Neural cell (in vitro differentiated cells): ENCODE data around the gene RAD51B. TPM values are rescaled to one million over a fixed set of nuclear protein-coding genes. Genes with fewer than 3 reads are reported as not detected.

Source experiments
- H2AFZ ChIP-seq: fragments of 200-600, 300-800 bp; sonication (generic), shearing (Covaris generic); 2 replicates; pipeline ENCODE4 v1.6.0; 2014; ENCODE audit warnings: low read depth, mild to moderate bottlenecking, antibody characterized with exemption, low read length, moderate library complexity
- H3F3A ChIP-seq: fragments of 200-600 bp; shearing (Covaris generic); 2 replicates; pipeline ENCODE4 v1.6.1; 2016; ENCODE audit warnings: mild to moderate bottlenecking, moderate library complexity, mixed read lengths, antibody characterized with exemption, low read length; ENCODE audit not compliant: insufficient read depth, poor library complexity, severe bottlenecking
- H3K27ac ChIP-seq: fragments of 200-600, 300-800 bp; sonication (generic), shearing (Covaris generic); 2 replicates; pipeline ENCODE4 v1.5.1; 2014; ENCODE audit warnings: mild to moderate bottlenecking, low read length, moderate library complexity
- H3K27me3 ChIP-seq: fragments of 300-800, 200-600 bp; sonication (generic), shearing (Covaris generic); 2 replicates; pipeline ENCODE4 v1.6.0; 2014; ENCODE audit warnings: mild to moderate bottlenecking, low read depth, low read length, moderate library complexity; ENCODE audit not compliant: insufficient read depth
- H3K36me3 ChIP-seq: fragments of 300-800, 200-600 bp; sonication (generic), shearing (Covaris generic); 2 replicates; pipeline ENCODE4 v1.5.1; 2014; ENCODE audit warnings: mild to moderate bottlenecking, antibody characterized with exemption, low read length, moderate library complexity; ENCODE audit not compliant: insufficient read depth
- H3K4me2 ChIP-seq: fragments of 300-800, 200-600 bp; sonication (generic), shearing (Covaris generic); 2 replicates; pipeline ENCODE4 v1.6.0; 2014; ENCODE audit warnings: mild to moderate bottlenecking, low read length
- H3K4me3 ChIP-seq: fragments of 300-800, 200-600 bp; sonication (generic), shearing (Covaris generic); 2 replicates; pipeline ENCODE4 v1.5.1; 2014; ENCODE audit warnings: mild to moderate bottlenecking, low read length, moderate library complexity
- H3K79me2 ChIP-seq: fragments of 200-600 bp; shearing (Covaris generic); replicated peaks from 2 replicates; pipeline ENCODE4 v1.6.0; 2014; ENCODE audit warnings: mild to moderate bottlenecking, low read length, moderate library complexity; ENCODE audit not compliant: insufficient read depth
- H3K9ac ChIP-seq: fragments of 300-800, 200-600 bp; sonication (generic), shearing (Covaris generic); 2 replicates; pipeline ENCODE4 v1.6.1; 2016; ENCODE audit warnings: mild to moderate bottlenecking, low read length, mixed read lengths
- H3K9me2 ChIP-seq: fragments of 200-600 bp; shearing (Covaris generic); 2 replicates; pipeline ENCODE4 v1.6.1; 2016; ENCODE audit warnings: mild to moderate bottlenecking, low read length, mixed read lengths; ENCODE audit not compliant: insufficient read depth
- H3K9me3 ChIP-seq: fragments of 200-600, 300-800 bp; sonication (generic), shearing (Covaris generic); 2 replicates; pipeline ENCODE4 v1.6.1; 2016; ENCODE audit warnings: mild to moderate bottlenecking, mixed run types, low read length, moderate library complexity, mixed read lengths
- H4K20me1 ChIP-seq: fragments of 200-600 bp; shearing (Covaris generic); 2 replicates; pipeline ENCODE4 v1.6.1; 2016; ENCODE audit warnings: mild to moderate bottlenecking, mixed run types; ENCODE audit not compliant: insufficient read depth
- EP300 ChIP-seq: fragments of 450-650 bp; conservative IDR thresholded peaks from 2 replicates; pipeline ENCODE4 v1.6.1; 2014; ENCODE audit warnings: antibody characterized with exemption, mild to moderate bottlenecking, moderate library complexity; ENCODE audit not compliant: poor library complexity, severe bottlenecking
- EZH2 ChIP-seq: fragments of 200-600, 300-800 bp; shearing (Covaris generic), sonication (generic); IDR thresholded peaks from 2 replicates; pipeline ENCODE4 v1.6.1; 2014; ENCODE audit warnings: antibody characterized with exemption, low read length, borderline replicate concordance, mild to moderate bottlenecking; ENCODE audit not compliant: insufficient read depth, poor library complexity, severe bottlenecking
- MXI1 ChIP-seq: fragments of 450-650 bp; conservative IDR thresholded peaks from 2 replicates; pipeline ENCODE4 v1.6.1; 2014; ENCODE audit warnings: antibody characterized with exemption, mild to moderate bottlenecking; ENCODE audit not compliant: poor library complexity, severe bottlenecking
- POLR2AphosphoS5 ChIP-seq: IDR thresholded peaks from 2 replicates; pipeline ENCODE4 v1.6.1; 2012
- RAD21 ChIP-seq: fragments of 450-650 bp; conservative IDR thresholded peaks from 2 replicates; pipeline ENCODE4 v1.6.1; 2014; ENCODE audit warnings: antibody characterized with exemption, mild to moderate bottlenecking, moderate library complexity
- SMC3 ChIP-seq: fragments of 450-650 bp; conservative IDR thresholded peaks from 2 replicates; pipeline ENCODE4 v1.6.1; 2014; ENCODE audit warnings: antibody characterized with exemption, mild to moderate bottlenecking, moderate library complexity; ENCODE audit not compliant: poor library complexity
- TAF1 ChIP-seq: IDR thresholded peaks from 2 replicates; pipeline ENCODE4 v1.6.1; 2012; ENCODE audit warnings: low read depth
- polyA plus RNA-seq: library from polyadenylated mRNA; depleted of rRNA; stranded (reverse); fragments of >200 nt; gene quantifications from 2 replicates; pipeline ENCODE4 v1.2.3, GENCODE V29; 2014
- TF ChIP-seq, protein P1 (sequence below): IDR thresholded peaks from 2 replicates; pipeline ENCODE4 v1.6.1; 2012; ENCODE audit warnings: borderline replicate concordance
- TF ChIP-seq, protein P2 (sequence below): fragments of 450-650 bp; IDR thresholded peaks from 2 replicates; pipeline ENCODE4 v1.5.1; 2014; ENCODE audit warnings: antibody characterized with exemption, mild to moderate bottlenecking, moderate library complexity; ENCODE audit not compliant: poor library complexity, severe bottlenecking

The RAD51B gene
- polyA plus RNA-seq, 1 donor from 2014 or later: 3.1 TPM

GRCh38 chr14:68760761-68761160 lies 941.2 kb downstream of the RAD51B start:
- no peak overlapping the region for H2AFZ ChIP-seq
- no peak overlapping the region for H3K4me3 ChIP-seq
- H3K9ac ChIP-seq: no peak overlapping the region
- no peaks in the 10 kb centered on the region for H3K9me3 ChIP-seq
- H3K79me2 ChIP-seq: no peaks in the 10 kb centered on the region
- no peaks in the 10 kb centered on the region for H3K27me3 ChIP-seq
- H3K27ac ChIP-seq: no peak overlapping the region
- no peaks in the 10 kb centered on the region for H4K20me1 ChIP-seq
- no peaks in the 10 kb centered on the region for H3F3A ChIP-seq
- TF ChIP-seq, protein P1, sequence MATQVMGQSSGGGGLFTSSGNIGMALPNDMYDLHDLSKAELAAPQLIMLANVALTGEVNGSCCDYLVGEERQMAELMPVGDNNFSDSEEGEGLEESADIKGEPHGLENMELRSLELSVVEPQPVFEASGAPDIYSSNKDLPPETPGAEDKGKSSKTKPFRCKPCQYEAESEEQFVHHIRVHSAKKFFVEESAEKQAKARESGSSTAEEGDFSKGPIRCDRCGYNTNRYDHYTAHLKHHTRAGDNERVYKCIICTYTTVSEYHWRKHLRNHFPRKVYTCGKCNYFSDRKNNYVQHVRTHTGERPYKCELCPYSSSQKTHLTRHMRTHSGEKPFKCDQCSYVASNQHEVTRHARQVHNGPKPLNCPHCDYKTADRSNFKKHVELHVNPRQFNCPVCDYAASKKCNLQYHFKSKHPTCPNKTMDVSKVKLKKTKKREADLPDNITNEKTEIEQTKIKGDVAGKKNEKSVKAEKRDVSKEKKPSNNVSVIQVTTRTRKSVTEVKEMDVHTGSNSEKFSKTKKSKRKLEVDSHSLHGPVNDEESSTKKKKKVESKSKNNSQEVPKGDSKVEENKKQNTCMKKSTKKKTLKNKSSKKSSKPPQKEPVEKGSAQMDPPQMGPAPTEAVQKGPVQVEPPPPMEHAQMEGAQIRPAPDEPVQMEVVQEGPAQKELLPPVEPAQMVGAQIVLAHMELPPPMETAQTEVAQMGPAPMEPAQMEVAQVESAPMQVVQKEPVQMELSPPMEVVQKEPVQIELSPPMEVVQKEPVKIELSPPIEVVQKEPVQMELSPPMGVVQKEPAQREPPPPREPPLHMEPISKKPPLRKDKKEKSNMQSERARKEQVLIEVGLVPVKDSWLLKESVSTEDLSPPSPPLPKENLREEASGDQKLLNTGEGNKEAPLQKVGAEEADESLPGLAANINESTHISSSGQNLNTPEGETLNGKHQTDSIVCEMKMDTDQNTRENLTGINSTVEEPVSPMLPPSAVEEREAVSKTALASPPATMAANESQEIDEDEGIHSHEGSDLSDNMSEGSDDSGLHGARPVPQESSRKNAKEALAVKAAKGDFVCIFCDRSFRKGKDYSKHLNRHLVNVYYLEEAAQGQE: no peak
- TF ChIP-seq MXI1 (no peak), POLR2AphosphoS5 (no peak), SMC3 (no peak), RAD21 (no peak), EP300 (no peak), TAF1 (no peak), EZH2 (no peak)
- TF ChIP-seq, protein P2, sequence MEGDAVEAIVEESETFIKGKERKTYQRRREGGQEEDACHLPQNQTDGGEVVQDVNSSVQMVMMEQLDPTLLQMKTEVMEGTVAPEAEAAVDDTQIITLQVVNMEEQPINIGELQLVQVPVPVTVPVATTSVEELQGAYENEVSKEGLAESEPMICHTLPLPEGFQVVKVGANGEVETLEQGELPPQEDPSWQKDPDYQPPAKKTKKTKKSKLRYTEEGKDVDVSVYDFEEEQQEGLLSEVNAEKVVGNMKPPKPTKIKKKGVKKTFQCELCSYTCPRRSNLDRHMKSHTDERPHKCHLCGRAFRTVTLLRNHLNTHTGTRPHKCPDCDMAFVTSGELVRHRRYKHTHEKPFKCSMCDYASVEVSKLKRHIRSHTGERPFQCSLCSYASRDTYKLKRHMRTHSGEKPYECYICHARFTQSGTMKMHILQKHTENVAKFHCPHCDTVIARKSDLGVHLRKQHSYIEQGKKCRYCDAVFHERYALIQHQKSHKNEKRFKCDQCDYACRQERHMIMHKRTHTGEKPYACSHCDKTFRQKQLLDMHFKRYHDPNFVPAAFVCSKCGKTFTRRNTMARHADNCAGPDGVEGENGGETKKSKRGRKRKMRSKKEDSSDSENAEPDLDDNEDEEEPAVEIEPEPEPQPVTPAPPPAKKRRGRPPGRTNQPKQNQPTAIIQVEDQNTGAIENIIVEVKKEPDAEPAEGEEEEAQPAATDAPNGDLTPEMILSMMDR: no peak
- H3K4me2 ChIP-seq: no peak overlapping the region
- H3K9me2 ChIP-seq: no peaks in the 10 kb centered on the region
- no peaks in the 10 kb centered on the region for H3K36me3 ChIP-seq

DNA sequence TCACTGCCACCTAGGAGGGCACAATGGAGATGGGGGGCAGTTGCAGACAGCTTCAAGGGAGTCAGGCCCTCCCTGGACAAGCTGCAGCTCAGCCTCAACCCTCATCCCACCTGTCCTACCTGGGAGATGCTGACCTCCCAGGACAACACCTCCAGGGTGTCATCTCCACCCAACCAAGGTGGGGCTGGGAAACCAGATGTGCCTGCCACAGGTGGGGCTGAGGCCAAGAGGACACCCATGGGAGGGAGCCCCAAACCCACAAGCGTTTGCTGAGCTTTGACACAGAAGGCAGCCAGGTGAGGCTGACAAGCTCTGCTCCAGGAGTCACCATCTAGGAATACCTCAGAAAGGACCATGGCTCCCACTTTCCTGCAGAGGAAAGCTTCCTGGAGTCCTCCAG lies 941.8 kb downstream of the RAD51B start:
- no peak for TF ChIP-seq EP300
- TF ChIP-seq, protein P2: no peak
- TF ChIP-seq RAD21: no peak
- no peak for TF ChIP-seq MXI1
- TF ChIP-seq EZH2: no peak
- no peak for TF ChIP-seq TAF1
- TF ChIP-seq, protein P1: no peak
- TF ChIP-seq SMC3: no peak
- TF ChIP-seq POLR2AphosphoS5: no peak
- Histone ChIP-seq H3K79me2 (no peaks in the 10 kb centered on the region), H3K9me3 (no peaks in the 10 kb centered on the region), H3K36me3 (no peaks in the 10 kb centered on the region), H3K27ac (no peak overlapping the region), H3K9ac (no peak overlapping the region), H3K27me3 (no peaks in the 10 kb centered on the region), H4K20me1 (no peaks in the 10 kb centered on the region), H3F3A (no peaks in the 10 kb centered on the region), H3K4me3 (no peak overlapping the region), H3K4me2 (no peak overlapping the region), H2AFZ (no peak overlapping the region), H3K9me2 (no peaks in the 10 kb centered on the region)
